B cell (primary cell): ENCODE results near the gene ARHGAP42.

ENCODE experiments used
- CTCF ChIP-seq: fragments of 200-600 bp; IDR thresholded peaks from one replicate; pipeline ENCODE4 v1.8.0; 2022; ENCODE audit warnings: antibody characterized with exemption, mild to moderate bottlenecking
- EZH2 ChIP-seq: IDR thresholded peaks from 2 replicates; pipeline ENCODE4 v1.6.1; 2012; ENCODE audit warnings: borderline replicate concordance, low read depth, mild to moderate bottlenecking, moderate library complexity, low read length; ENCODE audit not compliant: insufficient read depth, poor library complexity, severe bottlenecking

- TF ChIP-seq CTCF (no peak), EZH2 (no peak)
Observed at GRCh38 chr11:100841711-100842407, 154.8 kb downstream of the ARHGAP42 start.
